Activated naive CD4-positive, alpha-beta T cell treated with anti-CD3 and anti-CD28 coated beads, Interleukin-2, amount 10 ng/mL, durations not matched to agents 5 hours and 36 hours (primary cell): ENCODE data around the gene CHD9. TPM values are rescaled to one million over a fixed set of nuclear protein-coding genes. Genes with fewer than 3 reads are reported as not detected.

ENCODE experiments used
- total RNA-seq, 2 experiments: library from RNA; stranded (reverse); gene quantifications; one replicate each; pipeline ENCODE4 v1.2.3, GENCODE V29; 2021

The CHD9 gene
- 10 to 100 TPM; 21.2 to 24.3 TPM for total RNA-seq

GRCh38 chr16:53054670-53055485 is at the start of gene CHD9:
TSS of gene CHD9 (plus strand) at chr16:53054991. CDS start at chr16:53156090, 101,099 bp downstream.

GRCh38 chr16:53052519-53053501 is 2.0 kb upstream of the CHD9 start, which contains the start of gene CHD9NB:
TSS of gene CHD9NB (minus strand) at chr16:53052897. CDS start at chr16:53044158, 8,739 bp downstream.

Other genes with a start within 250 kb of the CHD9 start
- under 1 TPM in 1 of 2 experiments, not detected in 1; 0.15 TPM for gene CHD9NB, start 2.1 kb upstream of the CHD9 start, total RNA-seq